CD4-positive, alpha-beta memory T cell (primary cell): ENCODE data around the gene DAPK1. TPM values are rescaled to one million over a fixed set of nuclear protein-coding genes. Genes with fewer than 3 reads are reported as not detected.

Experiments used
- CTCF ChIA-PET: fragments of 350-600 bp; sonication (Branson Sonifier 250); formaldehyde crosslinking; loops from one replicate; lab custom pipeline; 2021; ENCODE audit warnings: inconsistent platforms; ENCODE audit not compliant: partially characterized antibody; lab: Charles Lee
- POLR2A ChIA-PET: fragments of 350-600 bp; sonication (Branson Sonifier 250); formaldehyde crosslinking; loops from one replicate; lab custom pipeline; 2021; ENCODE audit not compliant: partially characterized antibody; lab: Charles Lee
- DNase-seq, 5 donors: peaks; one replicate each; pipeline versions ENCODE4 v3.0.0 to v3.0.0-alpha.2; 2020 to 2022; ENCODE audit warnings: mixed read lengths in 1 of 5
- H3K27ac ChIP-seq: one replicate; pipeline ENCODE4 v1.7.0; 2013; ENCODE audit warnings: low read depth, low read length
- H3K27me3 ChIP-seq: 2 replicates; pipeline ENCODE4 v1.7.0; 2013; ENCODE audit warnings: mild to moderate bottlenecking, low read length, moderate library complexity; ENCODE audit not compliant: insufficient read depth
- H3K36me3 ChIP-seq: 2 replicates; pipeline ENCODE4 v1.7.0; 2013; ENCODE audit warnings: mild to moderate bottlenecking, low read length, moderate library complexity; ENCODE audit not compliant: insufficient read depth
- H3K4me1 ChIP-seq: 2 replicates; pipeline ENCODE4 v1.7.0; 2013; ENCODE audit warnings: mild to moderate bottlenecking, low read length, moderate library complexity; ENCODE audit not compliant: insufficient read depth
- H3K4me3 ChIP-seq, 2 donors: one replicate each; pipeline ENCODE4 v1.7.0; 2013; ENCODE audit warnings: low read length in 2 of 2, mild to moderate bottlenecking in 1 of 2
- H3K9me3 ChIP-seq, 2 donors: one replicate each; pipeline ENCODE4 v1.7.0; 2013; ENCODE audit warnings: low read length in 2 of 2, control low read depth in 1 of 2; ENCODE audit not compliant: control insufficient read depth in 1 of 2
- H3K27ac Mint-ChIP-seq, 7 donors: one replicate each; pipeline ENCODE4 v1.8.0; 2020 to 2021; ENCODE audit warnings: mixed read lengths in 7 of 7, mild to moderate bottlenecking in 6 of 7, inconsistent platforms in 3 of 7, moderate library complexity in 3 of 7
- H3K27me3 Mint-ChIP-seq, 2 donors: one replicate each; pipeline ENCODE4 v1.8.0; 2020 to 2021; ENCODE audit warnings: mixed read lengths in 2 of 2
- H3K36me3 Mint-ChIP-seq, 2 donors: one replicate each; pipeline ENCODE4 v1.8.0; 2020 to 2021; ENCODE audit warnings: mixed read lengths in 2 of 2, inconsistent platforms in 1 of 2, mild to moderate bottlenecking in 1 of 2
- H3K4me1 Mint-ChIP-seq, 4 donors: one replicate each; pipeline ENCODE4 v1.8.0; 2020 to 2021; ENCODE audit warnings: mixed read lengths in 4 of 4, mild to moderate bottlenecking in 1 of 4
- H3K4me3 Mint-ChIP-seq, 8 donors: one replicate each; pipeline ENCODE4 v1.8.0; 2020 to 2021; ENCODE audit warnings: mixed read lengths in 8 of 8, mild to moderate bottlenecking in 7 of 8, moderate library complexity in 6 of 8, inconsistent platforms in 3 of 8
- H3K9me3 Mint-ChIP-seq, 8 donors: one replicate each; pipeline ENCODE4 v1.8.0; 2020 to 2021; ENCODE audit warnings: mixed read lengths in 8 of 8, mild to moderate bottlenecking in 5 of 8, inconsistent platforms in 3 of 8, moderate library complexity in 1 of 8
- intact Hi-C: fragments of 100-400 bp; cut with micrococcal nuclease; formaldehyde crosslinking; loops from one replicate; pipeline ENCODE4 v1.15.1; 2023
- polyA plus RNA-seq, 2 donors: library from polyadenylated mRNA; unstranded; fragments of 300-500 nt; fragmentation: Illumina TruSeq; gene quantifications; one replicate each; pipeline ENCODE4 v1.2.3, GENCODE V29; 2021
- total RNA-seq, 2 experiments: library from RNA; stranded (reverse); gene quantifications; one replicate each; pipeline ENCODE4 v1.2.3, GENCODE V29; 2021

DAPK1 gene
- total and polyA plus RNA-seq, 4 experiments from 2014 or later = 1.7 to 2.2 TPM; not detected in 2

DNA sequence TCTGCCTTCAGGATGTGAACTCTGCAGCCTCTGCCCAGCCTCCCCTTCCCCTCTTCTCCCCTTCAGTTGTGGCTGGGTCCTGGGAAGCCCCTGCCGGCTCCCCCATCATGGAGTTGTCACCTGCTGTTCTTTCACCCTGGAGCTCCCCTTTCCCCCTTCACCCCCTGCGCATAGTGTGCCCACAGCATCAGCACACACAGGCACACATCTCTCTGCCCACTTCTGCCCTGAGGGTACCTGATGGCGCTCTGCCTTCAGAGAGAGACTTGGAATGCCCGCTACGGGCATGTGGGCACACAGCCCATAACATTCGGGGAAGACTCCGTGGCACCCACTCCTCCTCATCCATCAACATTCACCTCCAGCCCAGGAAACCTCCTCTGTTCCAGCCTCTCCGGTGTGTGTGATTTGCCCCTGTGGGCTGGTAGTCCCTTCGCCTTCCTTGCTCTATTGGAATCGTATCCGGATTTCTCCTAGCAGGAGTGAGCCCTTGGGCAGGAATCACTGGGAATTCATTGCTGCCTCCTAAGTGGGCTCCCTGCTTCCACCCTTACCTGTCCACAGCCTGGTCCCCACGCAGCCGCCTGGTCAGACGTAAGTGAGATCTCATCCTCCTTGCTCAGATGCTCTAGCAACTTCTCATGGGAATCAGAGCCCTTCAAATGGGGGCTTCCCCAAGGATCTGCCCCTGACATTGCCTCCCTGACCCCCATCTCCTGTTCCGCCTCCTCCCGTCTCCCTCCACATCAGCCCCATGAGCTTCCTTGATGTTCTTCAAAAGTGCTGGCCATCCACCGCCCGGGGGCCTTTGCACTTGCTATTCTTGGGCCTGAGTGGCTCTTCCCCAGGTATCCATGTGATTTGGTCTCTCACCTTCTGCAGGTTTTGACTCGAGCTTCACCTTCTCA is 166.7 kb downstream of the DAPK1 start:
- no peak overlapping the region for H3K4me3 Mint-ChIP-seq

DNA sequence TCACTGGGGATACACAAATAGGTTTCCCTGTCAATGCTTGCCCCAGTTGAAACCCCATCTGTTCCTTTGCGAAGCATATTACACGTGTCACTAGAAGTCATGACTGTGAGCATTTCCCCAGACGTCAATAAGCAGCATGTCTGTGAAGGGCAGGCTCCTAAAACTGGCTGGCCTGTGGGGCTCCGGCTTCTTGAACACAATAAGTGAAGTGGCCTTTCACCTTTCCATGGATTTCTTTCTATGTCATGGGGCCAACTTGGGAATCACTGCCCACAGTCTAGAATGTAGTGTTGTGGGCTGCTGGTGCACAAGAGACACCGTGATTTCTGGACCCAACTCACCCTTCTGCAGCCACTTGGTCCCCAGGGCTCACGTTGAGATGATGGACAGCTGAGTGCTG is 167.8 kb downstream of the DAPK1 start:
- Mint-ChIP-seq H3K27me3 (peaks cover 7 to 13% of the 10 kb centered on the region in 2 donors), H3K4me1 (peaks cover 0 to 1% (median 0%) of the 10 kb centered on the region in 4 donors), H3K9me3 (peaks cover 0 to 17% (median 3%) of the 10 kb centered on the region in 8 donors), H3K27ac (no peak overlapping the region), H3K4me3 (no peak overlapping the region), H3K36me3 (no peaks in the 10 kb centered on the region)
- no peak overlapping the region for H3K4me3 ChIP-seq
- intact Hi-C loops = no loop called here
- no peaks in the 10 kb centered on the region for H3K36me3 ChIP-seq
- no peak for DNase-seq
- POLR2A ChIA-PET = no interaction called here
- CTCF ChIA-PET = no interaction called here
- no peaks in the 10 kb centered on the region for H3K4me1 ChIP-seq
- no peak overlapping the region for H3K27ac ChIP-seq
- no peaks in the 10 kb centered on the region for H3K27me3 ChIP-seq
- no peaks in the 10 kb centered on the region for H3K9me3 ChIP-seq

More for the DNA sequence above, 166.7 kb downstream of the DAPK1 start:
- Mint-ChIP-seq H3K27me3 (peaks cover 7 to 13% of the 10 kb centered on the region in 2 donors), H3K36me3 (no peaks in the 10 kb centered on the region), H3K9me3 (peaks cover 0 to 17% (median 3%) of the 10 kb centered on the region in 8 donors), H3K27ac (no peak overlapping the region), H3K4me1 (peaks cover 0 to 1% (median 0%) of the 10 kb centered on the region in 4 donors)
- CTCF ChIA-PET = no interaction called here
- no peak for DNase-seq
- no peaks in the 10 kb centered on the region for H3K36me3 ChIP-seq
- no peaks in the 10 kb centered on the region for H3K27me3 ChIP-seq
- intact Hi-C loops = loop anchor here (5.0 kb wide), 2 partner anchors 1177 to 1252 kb away; no protein-coding TSS in a partner anchor
- POLR2A ChIA-PET = no interaction called here
- H3K9me3 ChIP-seq = no peaks in the 10 kb centered on the region
- H3K27ac ChIP-seq = no peak overlapping the region
- H3K4me3 ChIP-seq = no peak overlapping the region
- H3K4me1 ChIP-seq = no peaks in the 10 kb centered on the region

DNA sequence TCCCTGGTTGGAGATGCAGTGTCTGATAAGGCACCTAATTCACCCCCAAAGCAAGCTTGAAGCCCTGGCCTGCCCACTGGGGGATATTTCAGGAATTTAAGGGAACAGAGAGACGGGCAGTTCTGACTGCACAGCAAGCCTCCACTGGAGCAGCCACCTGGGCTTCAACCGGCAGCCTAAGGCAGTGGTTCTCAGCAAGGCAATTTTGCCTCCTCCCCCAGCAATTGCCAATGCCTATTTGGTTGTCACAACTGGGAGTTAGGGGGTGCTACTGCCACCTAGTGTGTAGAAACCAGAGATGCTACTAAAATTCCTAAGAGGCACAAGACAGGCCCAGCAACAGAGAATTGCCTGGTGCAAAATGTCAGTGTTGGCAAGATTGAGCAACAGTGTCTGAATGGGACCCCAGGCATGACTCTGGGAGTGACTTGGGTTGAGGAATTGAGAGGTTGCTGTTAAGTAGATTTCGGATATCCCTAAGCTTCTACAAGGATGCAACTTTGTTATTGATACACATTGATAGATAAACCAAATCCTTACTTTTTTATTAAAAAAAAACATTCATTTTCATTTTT is 169.6 kb downstream of the DAPK1 start:
- intact Hi-C loops = no loop called here
- H3K9me3 Mint-ChIP-seq = peaks cover 0 to 17% (median 3%) of the 10 kb centered on the region in 8 donors
- DNase-seq = no peak

DNA sequence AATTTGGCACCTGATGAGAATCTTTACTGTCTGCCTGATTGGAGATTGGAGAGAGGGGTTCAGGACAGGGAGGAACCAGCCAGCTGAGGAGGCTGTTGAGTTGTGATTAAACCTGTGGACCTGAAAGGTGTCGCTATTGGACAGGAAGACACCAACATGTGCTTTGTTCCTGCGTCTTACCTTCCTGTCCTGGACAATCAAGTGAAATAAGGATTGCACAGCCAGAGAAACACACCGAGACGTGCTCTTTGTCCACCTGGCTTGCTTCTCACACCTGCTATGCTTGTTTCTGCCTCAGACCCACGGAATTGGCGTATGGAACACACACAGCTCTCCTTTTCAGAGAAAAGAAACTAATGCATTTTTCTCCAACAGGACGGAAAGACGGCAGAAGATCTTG is 170.6 kb downstream of the DAPK1 start:
- Histone ChIP-seq H3K9me3 (no peaks in the 10 kb centered on the region), H3K36me3 (no peaks in the 10 kb centered on the region), H3K27ac (no peak overlapping the region), H3K4me3 (no peak overlapping the region), H3K4me1 (no peaks in the 10 kb centered on the region), H3K27me3 (no peaks in the 10 kb centered on the region)
- POLR2A ChIA-PET = no interaction called here
- no peaks in the 10 kb centered on the region for H3K36me3 Mint-ChIP-seq
- H3K4me1 Mint-ChIP-seq = no peaks in the 10 kb centered on the region
- H3K27me3 Mint-ChIP-seq = peaks cover 5 to 8% of the 10 kb centered on the region in 2 donors
- H3K4me3 Mint-ChIP-seq = no peak overlapping the region
- no peak for DNase-seq
- intact Hi-C loops = no loop called here
- peaks cover 0 to 17% (median 3%) of the 10 kb centered on the region in 8 donors for H3K9me3 Mint-ChIP-seq
- CTCF ChIA-PET = no interaction called here
- H3K27ac Mint-ChIP-seq = no peak overlapping the region

More for the DNA sequence above, 169.6 kb downstream of the DAPK1 start:
- H3K9me3 ChIP-seq = no peaks in the 10 kb centered on the region
- CTCF ChIA-PET = no interaction called here
- no peak overlapping the region for H3K4me3 ChIP-seq
- no peaks in the 10 kb centered on the region for H3K36me3 ChIP-seq
- POLR2A ChIA-PET = no interaction called here
- no peaks in the 10 kb centered on the region for H3K4me1 ChIP-seq
- Mint-ChIP-seq H3K36me3 (no peaks in the 10 kb centered on the region), H3K27me3 (peaks cover 5 to 10% of the 10 kb centered on the region in 2 donors), H3K27ac (no peak overlapping the region), H3K4me3 (no peak overlapping the region), H3K4me1 (peaks cover 0 to 1% (median 0%) of the 10 kb centered on the region in 4 donors)
- no peaks in the 10 kb centered on the region for H3K27me3 ChIP-seq
- H3K27ac ChIP-seq = no peak overlapping the region

DNA sequence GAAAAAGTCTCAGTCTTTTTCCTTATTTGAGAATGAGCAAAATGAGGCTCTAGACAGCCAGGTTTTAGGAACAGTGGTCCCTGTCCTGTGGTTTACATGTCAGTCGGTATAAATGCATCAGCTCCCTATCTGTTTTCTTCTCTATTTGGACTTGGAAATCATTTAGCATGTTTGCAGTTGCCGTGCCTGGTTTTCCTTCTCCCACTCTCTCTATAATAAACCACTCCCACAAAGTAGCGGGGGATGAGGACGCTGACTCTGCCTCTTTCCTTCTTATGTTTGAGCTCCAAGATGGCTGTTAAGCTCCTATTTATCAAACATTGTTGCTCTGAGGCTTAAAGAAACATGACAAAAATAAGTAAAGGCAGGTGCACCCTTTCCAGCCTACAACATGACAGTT is 171.1 kb downstream of the DAPK1 start:
- Histone ChIP-seq H3K27ac (no peak overlapping the region), H3K4me1 (no peaks in the 10 kb centered on the region), H3K9me3 (no peaks in the 10 kb centered on the region), H3K36me3 (no peaks in the 10 kb centered on the region), H3K27me3 (no peaks in the 10 kb centered on the region), H3K4me3 (no peak overlapping the region)
- no peak overlapping the region for H3K4me3 Mint-ChIP-seq
- no peaks in the 10 kb centered on the region for H3K36me3 Mint-ChIP-seq
- peaks cover 4 to 8% of the 10 kb centered on the region in 2 donors for H3K27me3 Mint-ChIP-seq
- no peak for DNase-seq
- ChIA-PET CTCF (no interaction called here), POLR2A (no interaction called here)
- H3K4me1 Mint-ChIP-seq = no peaks in the 10 kb centered on the region
- intact Hi-C loops = no loop called here
- H3K27ac Mint-ChIP-seq = no peak overlapping the region
- peaks cover 0 to 17% (median 3%) of the 10 kb centered on the region in 8 donors for H3K9me3 Mint-ChIP-seq

DNA sequence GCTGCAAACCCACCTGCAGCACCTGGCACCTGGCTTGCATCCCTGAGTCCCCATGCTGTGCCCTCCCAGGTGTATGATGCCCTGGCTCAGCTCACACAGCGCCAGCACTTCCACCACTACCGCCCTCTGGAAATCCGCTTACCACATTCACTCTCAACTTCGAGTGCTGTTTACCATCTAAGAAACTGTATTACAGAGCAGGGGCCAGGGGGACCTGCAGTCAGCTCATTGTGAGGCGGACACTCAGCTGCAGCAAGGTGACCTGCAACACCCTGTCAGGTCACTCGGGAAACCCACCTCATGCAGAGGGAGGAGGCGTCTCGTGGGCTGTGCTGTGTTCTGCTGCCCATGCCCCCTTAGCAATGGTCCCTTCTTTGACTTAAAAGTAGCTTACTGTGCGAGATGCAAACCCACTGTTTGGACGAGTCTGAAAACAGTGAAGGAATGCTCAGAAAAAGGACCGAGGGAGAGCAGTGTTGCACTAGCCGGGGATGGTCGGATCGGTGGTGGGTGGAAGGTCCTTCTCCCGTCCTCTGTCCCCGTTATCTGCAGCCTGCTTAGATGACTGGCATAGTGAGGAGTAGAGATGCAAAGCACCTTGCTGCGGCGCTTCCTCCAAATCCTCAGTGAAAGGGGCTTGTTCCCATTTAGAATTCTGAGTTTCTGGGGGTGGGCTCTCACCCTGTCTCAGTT is 173.1 kb downstream of the DAPK1 start:
- intact Hi-C loops = no loop called here
- peaks cover 0 to 5% of the 10 kb centered on the region in 2 donors for H3K27me3 Mint-ChIP-seq
- Histone ChIP-seq H3K9me3 (no peaks in the 10 kb centered on the region), H3K36me3 (no peaks in the 10 kb centered on the region), H3K27ac (no peak overlapping the region), H3K4me3 (no peak overlapping the region), H3K27me3 (no peaks in the 10 kb centered on the region), H3K4me1 (no peaks in the 10 kb centered on the region)
- ChIA-PET CTCF (no interaction called here), POLR2A (no interaction called here)
- peaks cover 0 to 2% (median 0%) of the 10 kb centered on the region in 4 donors for H3K4me1 Mint-ChIP-seq
- H3K36me3 Mint-ChIP-seq = no peaks in the 10 kb centered on the region
- DNase-seq = no peak
- no peak overlapping the region for H3K4me3 Mint-ChIP-seq
- peaks cover 0 to 17% (median 3%) of the 10 kb centered on the region in 8 donors for H3K9me3 Mint-ChIP-seq
- peak overlapping the region in 1 of 7 donors; percentile 48 for H3K27ac Mint-ChIP-seq

DNA sequence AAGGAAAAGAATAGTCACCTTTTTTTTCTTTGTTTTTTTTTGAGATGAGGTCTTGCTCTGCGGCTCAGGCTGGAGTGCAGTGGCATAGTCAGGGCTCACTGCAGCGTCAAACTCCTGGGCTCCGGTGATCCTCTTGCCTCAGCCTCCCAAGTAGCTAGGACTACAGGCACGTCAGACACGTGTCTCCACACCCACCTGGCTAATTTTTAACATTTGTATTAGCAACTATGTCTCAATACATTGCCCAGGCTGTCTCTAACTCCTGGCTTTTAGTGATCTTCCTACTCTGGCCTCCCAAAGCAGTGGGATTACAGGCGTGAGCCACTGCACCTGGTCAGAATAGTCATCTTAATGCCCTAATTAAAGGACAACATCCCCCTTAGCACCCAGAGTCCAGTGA is 173.8 kb downstream of the DAPK1 start:
- H3K4me1 ChIP-seq = no peaks in the 10 kb centered on the region
- Mint-ChIP-seq H3K4me3 (no peak overlapping the region), H3K4me1 (peaks cover 0 to 2% (median 0%) of the 10 kb centered on the region in 4 donors), H3K27ac (no peak overlapping the region), H3K27me3 (peaks cover 0 to 2% of the 10 kb centered on the region in 2 donors), H3K9me3 (peaks cover 0 to 15% (median 3%) of the 10 kb centered on the region in 8 donors), H3K36me3 (no peaks in the 10 kb centered on the region)
- H3K27ac ChIP-seq = no peak overlapping the region
- DNase-seq = no peak
- ChIA-PET POLR2A (no interaction called here), CTCF (no interaction called here)
- intact Hi-C loops = no loop called here
- H3K27me3 ChIP-seq = no peaks in the 10 kb centered on the region
- H3K9me3 ChIP-seq = no peaks in the 10 kb centered on the region
- no peak overlapping the region for H3K4me3 ChIP-seq
- H3K36me3 ChIP-seq = no peaks in the 10 kb centered on the region
